DMS114 treated with DMSO at 0.1 percent for 48 hours (cell line): Measurements from ENCODE around the gene KDM6A.
"Not testable (repeated sequence)": the region's sequence is repeated elsewhere in the genome, so short reads cannot be mapped to it uniquely, and the experiment has no call there.

Experiments
- DNase-seq: peaks from one replicate; lab custom pipeline; 2025; ENCODE audit not compliant: unreplicated experiment; lab: John Stamatoyannopoulos, UW

The KDM6A gene

GRCh38 chrX:44918722-44919121 is 45.7 kb downstream of the KDM6A start:
- no peak for DNase-seq

- no peak for DNase-seq
These were observed 50.0 kb downstream of the KDM6A start for GRCh38 chrX:44922980-44923379.

- no peak for DNase-seq
These were observed 54.4 kb downstream of the KDM6A start for GRCh38 chrX:44927398-44927797.

- no peak for DNase-seq
These were observed 58.5 kb downstream of the KDM6A start for GRCh38 chrX:44931441-44931973.

- no peak for DNase-seq
These were observed 62.2 kb downstream of the KDM6A start for GRCh38 chrX:44935172-44935571.

GRCh38 chrX:44935640-44936039 is 62.7 kb downstream of the KDM6A start:
- no peak for DNase-seq

- DNase-seq: no peak
These were observed 64.6 kb downstream of the KDM6A start for GRCh38 chrX:44937606-44938005.

- no peak for DNase-seq
These were observed 65.1 kb downstream of the KDM6A start for GRCh38 chrX:44938111-44938510.

GRCh38 chrX:44940541-44940940 is 67.6 kb downstream of the KDM6A start:
- not testable (repeated sequence) for DNase-seq

GRCh38 chrX:44943007-44943406 is 70.0 kb downstream of the KDM6A start:
- no peak for DNase-seq

GRCh38 chrX:44944894-44945293 is 71.9 kb downstream of the KDM6A start:
- no peak for DNase-seq

- no peak for DNase-seq
These were observed 72.7 kb downstream of the KDM6A start for GRCh38 chrX:44945736-44946135.

GRCh38 chrX:44946771-44947170 is 73.8 kb downstream of the KDM6A start:
- DNase-seq: no peak

GRCh38 chrX:44947995-44948394 is 75.0 kb downstream of the KDM6A start:
- no peak for DNase-seq

GRCh38 chrX:44948406-44948805 is 75.4 kb downstream of the KDM6A start:
- DNase-seq: no peak

- DNase-seq: no peak
These were observed 76.1 kb downstream of the KDM6A start for GRCh38 chrX:44949125-44949524.

- not testable (repeated sequence) for DNase-seq
These were observed 77.7 kb downstream of the KDM6A start for GRCh38 chrX:44950471-44951366.

GRCh38 chrX:44951572-44952067 is 78.6 kb downstream of the KDM6A start:
- no peak for DNase-seq

- DNase-seq: no peak
These were observed 79.5 kb downstream of the KDM6A start for GRCh38 chrX:44952329-44953027.

GRCh38 chrX:44953734-44954502 is 80.9 kb downstream of the KDM6A start:
- DNase-seq: no peak

- DNase-seq: no peak
These were observed 81.6 kb downstream of the KDM6A start for GRCh38 chrX:44954562-44954961.
